GM23248 (cell line): ENCODE data around the gene ACACA. TPM values are rescaled to one million over a fixed set of nuclear protein-coding genes. Genes with fewer than 3 reads are reported as not detected.

Experiments
- DNase-seq: peaks from one replicate; pipeline ENCODE4 v3.0.0-alpha.2; 2015
- H2AFZ ChIP-seq: fragments of 200-600 bp; sonication (generic); 2 replicates; pipeline ENCODE4 v1.6.1; 2016; ENCODE audit warnings: antibody characterized with exemption
- H3F3A ChIP-seq: fragments of 200-600 bp; sonication (generic); 2 replicates; pipeline ENCODE4 v1.6.1; 2016; ENCODE audit warnings: mild to moderate bottlenecking, antibody characterized with exemption, mixed run types; ENCODE audit not compliant: insufficient read depth
- H3K27ac ChIP-seq: fragments of 200-600 bp; sonication (generic); 2 replicates; pipeline ENCODE4 v1.5.1; 2016; ENCODE audit warnings: mild to moderate bottlenecking
- H3K27me3 ChIP-seq: fragments of 200-600 bp; sonication (generic); replicated peaks from 2 replicates; pipeline ENCODE4 v1.6.1; 2016; ENCODE audit warnings: mild to moderate bottlenecking; ENCODE audit not compliant: insufficient read depth
- H3K36me3 ChIP-seq: fragments of 200-600 bp; sonication (generic); 2 replicates; pipeline ENCODE4 v1.6.1; 2016; ENCODE audit warnings: low read depth, mild to moderate bottlenecking
- H3K4me1 ChIP-seq: fragments of 200-600 bp; sonication (generic); 2 replicates; pipeline ENCODE4 v1.6.1; 2016; ENCODE audit warnings: mild to moderate bottlenecking; ENCODE audit not compliant: insufficient read depth
- H3K4me2 ChIP-seq: fragments of 200-600 bp; sonication (generic); one replicate; pipeline ENCODE4 v1.6.1; 2016; ENCODE audit warnings: mild to moderate bottlenecking; ENCODE audit not compliant: unreplicated experiment
- H3K4me3 ChIP-seq: fragments of 200-600 bp; sonication (generic); 2 replicates; pipeline ENCODE4 v1.5.1; 2016; ENCODE audit warnings: mild to moderate bottlenecking
- H3K79me2 ChIP-seq: fragments of 200-600 bp; sonication (generic); 2 replicates; pipeline ENCODE4 v1.6.1; 2016; ENCODE audit warnings: mild to moderate bottlenecking; ENCODE audit not compliant: insufficient read depth
- H3K9ac ChIP-seq: fragments of 200-600 bp; sonication (generic); 2 replicates; pipeline ENCODE4 v1.6.1; 2016; ENCODE audit warnings: mild to moderate bottlenecking
- H3K9me2 ChIP-seq: fragments of 200-600 bp; sonication (generic); 2 replicates; pipeline ENCODE4 v1.6.1; 2016; ENCODE audit warnings: mixed run types, mild to moderate bottlenecking, moderate library complexity; ENCODE audit not compliant: insufficient read depth
- H3K9me3 ChIP-seq: fragments of 200-600 bp; sonication (generic); one replicate; pipeline ENCODE4 v1.6.1; 2017; ENCODE audit warnings: low read depth
- H4K20me1 ChIP-seq: fragments of 200-600 bp; sonication (generic); 2 replicates; pipeline ENCODE4 v1.6.0; 2016; ENCODE audit not compliant: insufficient read depth
- EZH2 ChIP-seq: fragments of 200-600 bp; sonication (generic); IDR thresholded peaks from 2 replicates; pipeline ENCODE4 v1.6.1; 2018; ENCODE audit warnings: antibody characterized with exemption, mild to moderate bottlenecking; ENCODE audit not compliant: insufficient read depth, poor library complexity, severe bottlenecking
- EZH2phosphoT487 ChIP-seq: fragments of 200-600 bp; sonication (generic); IDR thresholded peaks from 2 replicates; pipeline ENCODE4 v1.6.1; 2018; ENCODE audit warnings: antibody characterized with exemption, moderate library complexity, mild to moderate bottlenecking, low read depth; ENCODE audit not compliant: insufficient read depth
- WGBS, 2 experiments: methylation state at CpG; one replicate each; pipeline ENCODE4 v1.1.6; 2015 to 2017; ENCODE audit warnings: low lambda C conversion rate in 2 of 2, low coverage in 1 of 2; ENCODE audit errors: missing lambda C conversion rate in 2 of 2; 5-methylcytosine and 5-hydroxymethylcytosine counted together
- in situ Hi-C: fragments of 300-500 bp; cut with MboI; formaldehyde crosslinking; loops from 2 replicates; pipeline ENCODE4 v1.15.0; 2020
- polyA plus RNA-seq: library from polyadenylated mRNA; unstranded; fragments of >200 nt; fragmentation: Nextera tagmentation; extraction: Ambion mirVana; gene quantifications from 2 replicates; pipeline ENCODE4 v1.2.1, GENCODE V29; 2016
- total RNA-seq: library from RNA; depleted of rRNA; stranded (reverse); fragments of >200 nt; shearing (Covaris generic); gene quantifications from 2 replicates; pipeline ENCODE4 v1.2.3, GENCODE V29; 2014

The ACACA gene
- total and polyA plus RNA-seq, 2 experiments from 2014 or later = 10.2 to 21.9 TPM

DNA sequence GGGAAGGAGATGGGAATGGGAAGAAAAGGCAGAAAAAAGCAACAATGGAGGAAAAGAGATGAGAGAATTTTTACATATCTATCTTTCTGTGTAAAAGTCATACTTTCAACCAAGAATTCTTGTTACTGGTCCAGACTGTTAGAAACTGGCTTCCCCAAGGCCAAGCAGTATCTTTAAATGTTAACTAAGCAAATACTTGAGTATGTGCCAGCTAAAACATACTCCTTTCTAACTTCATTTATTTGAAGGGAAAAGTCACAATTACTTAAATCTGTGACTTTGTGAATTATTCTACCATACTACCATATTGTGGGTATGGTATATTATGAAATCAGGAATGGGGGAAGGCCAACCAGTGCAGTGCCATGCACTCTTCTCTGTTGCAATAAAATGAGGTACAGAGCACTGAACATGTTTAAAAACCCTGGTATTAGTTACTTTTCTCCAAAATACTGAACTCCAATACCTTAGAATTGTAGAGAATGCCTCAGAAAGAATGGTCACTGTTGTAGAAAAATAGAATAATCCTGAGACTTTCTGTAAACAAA lies 123.1 kb downstream of the ACACA start:
- DNase-seq = peak; percentile 12
- Histone ChIP-seq H4K20me1 (no peaks in the 10 kb centered on the region), H3K27me3 (no peaks in the 10 kb centered on the region), H3K9ac (no peak overlapping the region), H3K4me1 (peaks cover 6% of the 10 kb centered on the region), H3K9me3 (no peaks in the 10 kb centered on the region), H3F3A (no peaks in the 10 kb centered on the region), H2AFZ (no peak overlapping the region), H3K79me2 (no peaks in the 10 kb centered on the region), H3K27ac (no peak overlapping the region), H3K9me2 (no peaks in the 10 kb centered on the region), H3K4me2 (no peak overlapping the region), H3K4me3 (no peak overlapping the region), H3K36me3 (peaks cover 14% of the 10 kb centered on the region)
- in situ Hi-C loops = no loop called here
- TF ChIP-seq EZH2 (no peak), EZH2phosphoT487 (no peak)

DNA sequence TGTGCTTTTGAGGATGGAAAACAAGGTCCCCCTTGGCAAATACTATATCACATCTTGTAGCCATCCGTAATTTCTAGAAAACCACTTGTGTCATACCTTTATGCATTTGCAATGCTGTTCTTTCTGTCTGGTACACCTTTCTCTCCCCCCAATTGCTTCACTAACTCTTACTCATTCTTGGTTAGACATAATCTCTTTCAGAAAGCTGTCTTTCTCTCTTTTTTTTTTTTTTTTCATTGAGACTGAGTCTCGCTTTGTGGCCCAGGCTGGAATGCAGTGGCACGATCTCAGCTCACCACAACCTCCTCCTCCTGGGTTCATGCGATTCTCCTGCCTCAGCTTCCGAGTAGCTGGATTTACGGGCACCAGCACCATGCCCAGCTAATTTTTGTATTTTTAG lies 125.8 kb downstream of the ACACA start:
- H3K36me3 ChIP-seq = peaks cover 14% of the 10 kb centered on the region
- H3K27ac ChIP-seq = no peak overlapping the region
- no peak for TF ChIP-seq EZH2
- TF ChIP-seq EZH2phosphoT487 = no peak
- DNase-seq = no peak
- no peaks in the 10 kb centered on the region for H3K79me2 ChIP-seq
- no peaks in the 10 kb centered on the region for H3K9me2 ChIP-seq
- no peak overlapping the region for H2AFZ ChIP-seq
- H3K4me2 ChIP-seq = no peak overlapping the region
- H3K27me3 ChIP-seq = no peaks in the 10 kb centered on the region
- peaks cover 6% of the 10 kb centered on the region for H3K4me1 ChIP-seq
- H3K9me3 ChIP-seq = no peaks in the 10 kb centered on the region
- 96 to 97% methylated on average over 6 of the region's 6 CpGs for WGBS, 2 experiments
- H4K20me1 ChIP-seq = no peaks in the 10 kb centered on the region
- no peak overlapping the region for H3K4me3 ChIP-seq
- in situ Hi-C loops = no loop called here
- H3F3A ChIP-seq = no peaks in the 10 kb centered on the region
- no peak overlapping the region for H3K9ac ChIP-seq

DNA sequence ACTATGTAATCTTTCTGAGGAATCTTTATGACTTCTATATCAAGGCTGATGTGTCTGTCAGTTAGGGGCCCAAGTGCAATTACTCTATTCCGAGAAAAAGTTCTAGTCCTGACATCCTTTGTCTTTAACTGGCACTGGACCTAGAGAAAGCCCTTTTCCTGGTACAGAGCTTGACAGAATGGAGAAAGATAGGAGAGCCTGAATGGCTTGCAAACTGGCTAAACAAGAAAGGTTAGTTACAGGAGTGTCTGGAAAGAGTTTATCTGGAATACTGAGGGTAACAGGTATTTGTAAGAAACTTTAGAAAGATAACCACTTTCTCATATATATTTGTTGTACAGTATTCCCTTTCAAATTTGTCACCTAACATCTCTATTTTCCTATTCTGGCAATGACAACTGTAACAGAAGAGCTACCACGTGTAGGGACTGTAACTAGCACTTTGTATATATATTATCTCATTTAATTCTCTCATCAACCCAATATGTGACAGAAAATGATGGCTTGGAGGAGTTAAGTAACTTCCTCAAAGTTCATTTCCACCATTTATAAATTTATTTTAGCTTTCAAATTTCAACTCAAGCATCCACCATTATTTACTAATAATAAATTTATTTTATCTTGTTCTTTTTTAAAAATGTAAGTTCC lies 128.3 kb downstream of the ACACA start:
- no peaks in the 10 kb centered on the region for H3K9me2 ChIP-seq
- H3K79me2 ChIP-seq = no peaks in the 10 kb centered on the region
- no peak overlapping the region for H3K9ac ChIP-seq
- H3K27me3 ChIP-seq = no peaks in the 10 kb centered on the region
- no peak overlapping the region for H2AFZ ChIP-seq
- peaks cover 18% of the 10 kb centered on the region for H3K36me3 ChIP-seq
- no peaks in the 10 kb centered on the region for H4K20me1 ChIP-seq
- WGBS, 2 experiments = 95 to 96% methylated on average over 2 of the region's 2 CpGs
- TF ChIP-seq EZH2 (no peak), EZH2phosphoT487 (no peak)
- no peak overlapping the region for H3K4me3 ChIP-seq
- H3K4me1 ChIP-seq = peaks cover 4% of the 10 kb centered on the region
- H3F3A ChIP-seq = no peaks in the 10 kb centered on the region
- H3K27ac ChIP-seq = no peak overlapping the region
- no peak overlapping the region for H3K4me2 ChIP-seq
- no peak for DNase-seq
- H3K9me3 ChIP-seq = no peaks in the 10 kb centered on the region
- in situ Hi-C loops = no loop called here

DNA sequence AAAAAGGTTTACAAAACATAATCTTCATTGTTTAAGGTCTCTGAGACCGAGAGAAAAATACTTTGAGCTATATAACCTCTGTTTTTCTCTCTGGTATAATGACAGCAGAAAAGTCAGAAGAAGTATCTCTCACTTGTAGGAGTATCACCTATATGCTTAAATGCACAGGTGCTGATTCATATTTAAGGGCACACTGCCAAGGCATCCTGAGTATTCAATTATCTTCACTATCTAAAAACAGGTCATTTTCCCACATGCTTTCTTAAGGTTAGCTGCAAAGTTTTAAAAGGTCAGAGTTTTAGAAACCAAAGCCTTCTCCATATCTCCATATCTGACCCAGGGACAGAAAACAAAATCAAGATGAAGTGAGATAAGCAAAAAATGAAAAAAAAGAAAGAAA lies 130.2 kb downstream of the ACACA start:
- H3F3A ChIP-seq = no peaks in the 10 kb centered on the region
- H3K79me2 ChIP-seq = no peaks in the 10 kb centered on the region
- no peak overlapping the region for H2AFZ ChIP-seq
- in situ Hi-C loops = no loop called here
- peaks cover 4% of the 10 kb centered on the region for H3K36me3 ChIP-seq
- H3K9me3 ChIP-seq = no peaks in the 10 kb centered on the region
- no peaks in the 10 kb centered on the region for H3K4me1 ChIP-seq
- DNase-seq = no peak
- no peak overlapping the region for H3K27ac ChIP-seq
- WGBS, 2 experiments = 75 to 76% methylated on average over 1 of the region's 1 CpG
- no peaks in the 10 kb centered on the region for H4K20me1 ChIP-seq
- H3K9ac ChIP-seq = no peak overlapping the region
- TF ChIP-seq EZH2phosphoT487 (no peak), EZH2 (no peak)
- H3K4me3 ChIP-seq = no peak overlapping the region
- no peaks in the 10 kb centered on the region for H3K9me2 ChIP-seq
- H3K4me2 ChIP-seq = no peak overlapping the region
- H3K27me3 ChIP-seq = no peaks in the 10 kb centered on the region
